GM18907 (cell line): Measurements from ENCODE around the gene RIOK1.

Experiments used
- ATAC-seq: cut with Tn5 transposase; IDR thresholded peaks from one replicate; pipeline ENCODE4 v1.9.1; 2021; ENCODE audit warnings: mild to moderate bottlenecking, moderate library complexity; ENCODE audit not compliant: unreplicated experiment

Gene RIOK1

DNA sequence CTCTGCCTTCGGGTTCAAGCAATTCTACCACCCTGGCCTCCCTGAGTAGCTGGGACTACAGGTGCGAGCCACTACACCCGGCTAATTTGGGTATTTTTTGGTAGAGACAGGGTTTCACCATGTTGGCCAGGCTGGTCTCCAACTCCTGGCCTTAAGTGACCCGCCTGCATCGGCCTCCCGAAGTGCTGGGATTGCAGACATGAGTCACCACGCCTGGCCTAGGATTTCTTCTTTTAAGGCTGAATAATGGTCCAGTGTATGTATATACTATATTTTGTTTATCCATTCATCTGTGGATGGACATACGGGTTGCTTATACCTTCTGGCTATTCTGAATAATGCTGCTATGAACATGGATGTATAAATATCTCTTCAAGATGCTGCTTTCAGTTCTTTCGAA is 17.1 kb downstream of the RIOK1 start:
- no peak for ATAC-seq

GRCh38 chr6:7409740-7410139 is 20.1 kb downstream of the RIOK1 start:
- ATAC-seq: no peak

DNA sequence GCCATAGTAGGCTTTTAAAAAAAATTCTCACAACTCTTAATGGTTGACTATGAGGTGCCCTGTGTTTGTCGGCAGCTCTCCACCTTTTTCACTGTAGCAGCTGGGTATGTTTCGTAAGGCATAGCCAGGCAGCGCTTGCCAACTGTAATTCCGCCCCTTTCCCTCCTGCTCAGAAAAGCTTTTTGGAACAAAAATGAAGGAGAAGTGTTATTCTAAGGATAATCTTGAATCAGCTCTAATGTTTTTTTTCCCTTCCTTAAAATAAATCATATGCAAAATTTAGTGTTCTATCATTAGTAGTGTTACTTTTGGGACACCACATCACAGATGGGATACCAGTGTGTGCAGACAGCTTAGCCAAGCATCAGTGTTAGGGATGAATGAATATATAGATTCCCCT is 21.2 kb downstream of the RIOK1 start:
- no peak for ATAC-seq

DNA sequence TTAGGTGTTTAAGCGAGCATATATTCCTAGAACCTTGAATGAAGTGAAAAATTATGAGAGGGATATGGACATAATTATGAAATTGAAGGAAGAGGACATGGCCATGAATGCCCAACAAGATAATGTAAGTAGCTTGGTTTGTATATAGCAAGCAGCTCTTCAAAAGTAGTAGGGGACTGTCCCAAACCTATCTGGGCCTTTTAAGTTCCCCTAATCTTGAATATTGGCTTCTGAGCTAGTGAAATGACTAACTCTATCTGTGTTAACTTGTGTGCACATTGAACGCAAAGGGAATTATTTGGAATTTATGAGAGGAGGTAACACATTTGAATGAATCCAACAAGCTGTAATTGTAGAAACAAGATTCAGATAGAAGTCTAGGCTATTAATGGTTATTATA is 21.7 kb downstream of the RIOK1 start:
- ATAC-seq: no peak

- no peak for ATAC-seq
Observed at GRCh38 chr6:7413151-7413823, 23.7 kb downstream of the RIOK1 start.

- ATAC-seq: no peak
Observed at GRCh38 chr6:7414811-7415210, 25.2 kb downstream of the RIOK1 start.

GRCh38 chr6:7417684-7418083 is 28.1 kb downstream of the RIOK1 start:
- ATAC-seq: no peak

DNA sequence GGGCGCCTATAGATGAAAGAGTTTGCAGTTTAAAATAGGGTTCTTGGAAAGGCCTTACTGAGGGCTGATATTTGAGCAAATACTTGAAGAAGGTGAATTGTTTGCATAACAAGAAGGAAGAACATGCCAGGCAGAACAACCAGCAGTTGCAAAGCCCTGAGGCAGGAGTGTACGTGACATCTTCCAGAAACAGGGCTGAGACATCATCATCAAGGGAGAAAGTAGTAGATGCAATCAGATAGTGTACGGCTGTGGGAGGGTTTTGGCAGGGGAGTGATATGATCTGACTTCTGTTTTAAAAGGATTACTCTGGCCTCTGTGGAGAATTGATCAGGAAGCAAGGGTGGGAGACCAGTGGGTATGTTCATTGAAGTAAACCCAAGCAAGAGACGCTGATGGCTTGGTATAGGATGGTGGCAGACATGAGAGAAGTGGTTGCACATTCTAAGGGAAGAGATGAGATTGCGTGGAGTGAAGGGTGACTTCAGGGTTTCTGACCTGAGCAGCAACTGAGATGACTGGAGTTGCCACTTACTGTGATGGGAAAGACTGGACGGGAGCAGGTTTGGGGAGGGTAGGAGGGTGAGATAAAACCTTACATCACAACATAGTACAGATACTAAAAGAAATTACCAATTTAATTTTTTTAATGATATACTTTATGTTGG is 28.8 kb downstream of the RIOK1 start:
- ATAC-seq: no peak

DNA sequence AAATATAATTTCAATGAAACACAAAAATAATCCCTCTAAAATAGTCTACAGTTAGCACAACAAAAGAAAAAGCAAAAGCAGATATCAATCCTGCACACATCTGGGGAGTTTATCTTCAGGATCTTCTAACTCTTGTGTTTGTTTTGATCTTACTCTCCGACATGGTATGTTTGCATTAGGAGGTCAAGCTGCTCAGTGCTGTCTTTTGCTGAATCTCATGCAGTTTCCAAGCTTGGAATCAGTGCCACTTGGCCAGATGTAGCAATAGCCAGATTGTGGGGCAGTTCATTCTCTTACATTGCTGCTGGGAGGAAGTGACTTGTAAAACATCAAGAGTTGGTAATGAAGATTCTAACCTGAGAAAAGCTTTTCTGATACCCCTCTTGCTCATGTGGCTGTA is 29.5 kb downstream of the RIOK1 start:
- no peak for ATAC-seq

DNA sequence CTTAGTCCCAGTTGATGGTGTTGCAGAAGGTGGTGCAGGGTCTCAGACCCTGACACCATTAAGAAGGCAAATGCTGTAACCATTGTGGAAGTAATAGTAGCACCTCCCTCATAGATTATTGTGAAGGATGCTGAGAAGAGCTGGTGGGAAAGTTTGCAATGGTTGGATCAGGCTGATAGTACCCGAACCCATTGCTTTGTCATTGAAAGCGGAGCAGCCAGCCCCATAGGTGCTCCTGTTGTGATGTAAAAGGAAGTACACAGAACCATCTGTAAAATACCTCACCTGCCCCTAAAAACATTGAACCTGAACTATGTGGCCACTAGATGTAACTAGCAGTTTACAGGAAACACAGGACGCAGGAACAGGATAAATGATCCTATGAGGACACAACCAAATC is 31.5 kb downstream of the RIOK1 start:
- no peak for ATAC-seq

DNA sequence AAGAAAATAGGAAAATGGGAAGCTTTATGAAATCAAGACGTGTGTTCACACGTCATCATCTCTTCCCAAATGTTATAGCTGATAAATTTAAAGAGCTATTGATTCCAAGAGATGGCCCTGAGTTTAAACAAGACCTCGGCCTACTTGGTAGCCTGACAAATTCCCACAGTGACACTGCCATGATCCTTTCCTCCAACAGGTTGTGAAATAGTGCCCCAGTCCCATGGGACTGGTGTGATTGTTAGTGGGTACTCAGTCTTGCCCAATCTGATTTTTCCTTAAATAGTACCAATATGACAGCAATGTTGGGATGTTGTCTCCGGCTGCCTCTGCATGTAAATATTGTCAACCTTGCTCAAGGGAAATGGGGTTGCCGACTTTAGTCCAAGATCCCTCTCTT is 34.5 kb downstream of the RIOK1 start:
- ATAC-seq: no peak

DNA sequence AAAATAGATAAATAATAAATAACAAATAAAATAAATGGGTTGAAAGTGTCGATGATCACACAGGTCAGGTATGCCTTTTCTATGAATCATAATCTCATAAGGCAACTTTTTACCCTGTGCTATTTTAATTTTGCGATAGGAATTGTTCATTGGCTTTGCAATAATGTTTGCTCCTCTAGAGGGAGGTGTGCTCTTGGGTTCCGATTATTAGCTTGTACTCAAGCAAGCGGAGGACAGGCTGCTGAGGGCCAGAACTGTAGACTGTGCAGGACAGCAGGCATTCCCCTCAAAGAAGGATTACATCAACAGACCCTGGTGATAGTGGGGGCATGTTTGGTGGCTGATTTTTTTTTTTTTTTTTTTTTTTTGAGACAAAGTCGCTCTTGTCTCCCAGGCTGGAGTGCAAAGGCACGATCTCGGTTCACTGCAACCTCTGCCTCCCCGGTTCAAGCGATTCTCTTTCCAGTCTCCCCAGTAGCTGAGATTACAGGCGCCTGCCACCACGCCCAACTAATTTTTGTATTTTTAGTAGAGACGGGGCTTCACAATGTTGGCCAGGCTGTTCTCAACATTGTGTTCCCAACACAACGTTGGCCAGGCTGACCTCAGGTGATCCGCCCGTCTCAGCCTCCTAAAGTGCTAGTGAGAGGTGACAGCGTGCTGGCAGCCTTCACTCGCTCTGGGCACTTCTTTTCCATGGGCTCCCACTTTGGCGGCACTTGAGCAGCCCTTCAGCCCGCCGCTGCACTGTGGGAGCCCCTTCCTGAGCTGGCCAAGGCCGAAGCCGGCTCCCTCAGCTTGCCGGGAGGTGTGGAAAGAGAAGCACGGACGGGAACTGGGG is 35.6 kb downstream of the RIOK1 start:
- no peak for ATAC-seq

- no peak for ATAC-seq
Observed at GRCh38 chr6:7425808-7426190, 36.2 kb downstream of the RIOK1 start.

- no peak for ATAC-seq
Observed at GRCh38 chr6:7426447-7427169, 37.0 kb downstream of the RIOK1 start.

- ATAC-seq: no peak
Observed at GRCh38 chr6:7431313-7431673, 41.7 kb downstream of the RIOK1 start.

- ATAC-seq: no peak
Observed at GRCh38 chr6:7431674-7432390, 42.2 kb downstream of the RIOK1 start.

- no peak for ATAC-seq
Observed at GRCh38 chr6:7432391-7433120, 42.9 kb downstream of the RIOK1 start.

GRCh38 chr6:7433121-7433617 is 43.6 kb downstream of the RIOK1 start:
- no peak for ATAC-seq

- no peak for ATAC-seq
Observed at GRCh38 chr6:7434672-7435071, 45.1 kb downstream of the RIOK1 start.

- ATAC-seq: no peak
Observed at GRCh38 chr6:7438011-7438410, 48.4 kb downstream of the RIOK1 start.
